ENCODE results near the gene SLC25A25. TPM values are rescaled to one million over a fixed set of nuclear protein-coding genes. Genes with fewer than 3 reads are reported as not detected.
A peak's percentile ranks its signal among the peaks of the same experiment; 100 is the strongest.

Gene SLC25A25
- total and polyA plus RNA-seq, 2 of the 8 experiments (the other 6 are each of a cell fraction or from before 2014, with no cell fraction given), result 6.5 to 18.5 TPM

- TF ChIP-seq SIX5 (IDR thresholded peaks at IDR 0.05; ENCODE audit: low read depth, low read length) (no peak), BCL11A (IDR thresholded peaks at IDR 0.05; ENCODE audit: low read depth in 2 of 2, low read length in 2 of 2) (no peak), JUN (IDR thresholded peaks at IDR 0.05; ENCODE audit: low read depth, low read length) (no peak), PHF8 (conservative IDR thresholded peaks at IDR 0.05; ENCODE audit: low read depth, low read length) (no peak), RNF2 (IDR thresholded peaks at IDR 0.05; ENCODE audit: borderline replicate concordance, low read depth, low read length, missing control alignments, poor library complexity, severe bottlenecking) (no peak), SP1 (IDR thresholded peaks at IDR 0.05; ENCODE audit: low read depth, low read length) (peak; percentile 50; the same call in 1 of the 2 replicates), HDAC2 (IDR thresholded peaks at IDR 0.05; ENCODE audit: borderline replicate concordance in 1 of 2, low read depth in 2 of 2, low read length in 2 of 2) (0 out of 4 replicates have a peak, but pooled peaks of 1 of the 2 experiments have one; percentile 7), RAD21 (IDR thresholded peaks at IDR 0.05 in 1 of 2, conservative IDR thresholded peaks at IDR 0.05 in 1 of 2; ENCODE audit: low read depth in 2 of 2, low read length in 2 of 2) (peak; percentile 95), FOSL1 (IDR thresholded peaks at IDR 0.05; ENCODE audit: insufficient read depth, low read depth, low read length) (no peak), NANOG (IDR thresholded peaks at IDR 0.05; ENCODE audit: insufficient read depth, low read depth, low read length, poor library complexity, severe bottlenecking) (peak; percentile 40), BRCA1 (IDR thresholded peaks at IDR 0.05; ENCODE audit: low read depth, low read length) (peak; percentile 46; the same call in 1 of the 2 replicates), TAF1 (IDR thresholded peaks at IDR 0.05; ENCODE audit: low read depth, low read length) (peak; percentile 69), YY1 (IDR thresholded peaks at IDR 0.05; ENCODE audit: low read depth, low read length) (peak; percentile 56; the same call in 1 of the 2 replicates), CREB1 (IDR thresholded peaks at IDR 0.05) (peak; percentile 87), ATF3 (IDR thresholded peaks at IDR 0.05; ENCODE audit: insufficient read depth, low read depth, low read length) (peak; percentile 80; the same call in 1 of the 2 replicates), MAFK (IDR thresholded peaks at IDR 0.05; ENCODE audit: low read depth, low read length) (no peak), SP2 (IDR thresholded peaks at IDR 0.05; ENCODE audit: low read length) (no peak), JUND (IDR thresholded peaks at IDR 0.05; ENCODE audit: low read length) (peak; percentile 81; the same call in 1 of the 2 replicates), ATF2 (IDR thresholded peaks at IDR 0.05; ENCODE audit: low read length) (0 out of 2 replicates have a peak, but pooled peaks have one; percentile 34), CEBPB (IDR thresholded peaks at IDR 0.05; ENCODE audit: low read depth, low read length) (no peak), TEAD4 (IDR thresholded peaks at IDR 0.05; ENCODE audit: low read depth, low read length) (peak; percentile 39; the same call in 1 of the 2 replicates)
Measured at GRCh38 chr9:128117613-128118471, 49.8 kb downstream of the SLC25A25 start (continued).
